MCF 10A (cell line): Measurements from ENCODE around the gene TTLL5. TPM values are rescaled to one million over a fixed set of nuclear protein-coding genes. Genes with fewer than 3 reads are reported as not detected.

Experiments
- BruUV-seq: library from RNA; stranded (reverse); fragments of 400-500 nt; replicated peaks from 2 replicates; lab custom pipeline; 2021; lab: Mats Ljungman, UMichigan
- CTCF ChIA-PET: fragments of 300-600 bp; sonication (Branson Sonifier 250); formaldehyde crosslinking; extraction: SDS; loops from one replicate; lab custom pipeline; 2021; ENCODE audit warnings: antibody characterized with exemption, inconsistent platforms; lab: Yijun Ruan, JAX
- POLR2A ChIA-PET: fragments of 300-600, 350-650 bp; sonication (Branson Sonifier 250); formaldehyde crosslinking; extraction: SDS; loops from one replicate; lab custom pipeline; 2020; ENCODE audit warnings: antibody characterized with exemption, inconsistent platforms; lab: Yijun Ruan, JAX
- DNase-seq: peaks from one replicate; pipeline ENCODE4 v3.0.0-alpha.2; 2018; ENCODE audit not compliant: unreplicated experiment
- H3K27ac Mint-ChIP-seq: one replicate; pipeline ENCODE4 v1.8.0; 2022; ENCODE audit warnings: mild to moderate bottlenecking, low read depth, mixed read lengths; ENCODE audit not compliant: unreplicated experiment
- H3K27me3 Mint-ChIP-seq: one replicate; pipeline ENCODE4 v1.8.0; 2022; ENCODE audit warnings: mixed read lengths; ENCODE audit not compliant: insufficient read depth, unreplicated experiment
- H3K36me3 Mint-ChIP-seq: one replicate; pipeline ENCODE4 v1.8.0; 2022; ENCODE audit warnings: mild to moderate bottlenecking, moderate library complexity, mixed read lengths; ENCODE audit not compliant: insufficient read depth, unreplicated experiment
- H3K4me1 Mint-ChIP-seq: one replicate; pipeline ENCODE4 v1.8.0; 2022; ENCODE audit warnings: mixed read lengths; ENCODE audit not compliant: insufficient read depth, unreplicated experiment
- H3K4me3 Mint-ChIP-seq: one replicate; pipeline ENCODE4 v1.8.0; 2022; ENCODE audit warnings: mild to moderate bottlenecking, moderate library complexity, mixed read lengths; ENCODE audit not compliant: unreplicated experiment
- H3K9me3 Mint-ChIP-seq: one replicate; pipeline ENCODE4 v1.8.0; 2022; ENCODE audit warnings: mixed read lengths; ENCODE audit not compliant: unreplicated experiment
- intact Hi-C: fragments of 100-400 bp; cut with micrococcal nuclease; formaldehyde crosslinking; loops from 2 replicates; pipeline ENCODE4 v1.14.1; 2022
- total RNA-seq: library from RNA; stranded (reverse); gene quantifications from 2 replicates; pipeline ENCODE4 v1.2.3, GENCODE V29; 2022
- TF ChIP-seq, protein P1 (sequence below): fragments of 200-600 bp; IDR thresholded peaks from one replicate; pipeline ENCODE4 v1.8.0; 2022; ENCODE audit warnings: antibody characterized with exemption, mild to moderate bottlenecking; ENCODE audit not compliant: unreplicated experiment

TTLL5 gene
- total RNA-seq, 1 experiment from 2014 or later = 31.7 TPM

DNA sequence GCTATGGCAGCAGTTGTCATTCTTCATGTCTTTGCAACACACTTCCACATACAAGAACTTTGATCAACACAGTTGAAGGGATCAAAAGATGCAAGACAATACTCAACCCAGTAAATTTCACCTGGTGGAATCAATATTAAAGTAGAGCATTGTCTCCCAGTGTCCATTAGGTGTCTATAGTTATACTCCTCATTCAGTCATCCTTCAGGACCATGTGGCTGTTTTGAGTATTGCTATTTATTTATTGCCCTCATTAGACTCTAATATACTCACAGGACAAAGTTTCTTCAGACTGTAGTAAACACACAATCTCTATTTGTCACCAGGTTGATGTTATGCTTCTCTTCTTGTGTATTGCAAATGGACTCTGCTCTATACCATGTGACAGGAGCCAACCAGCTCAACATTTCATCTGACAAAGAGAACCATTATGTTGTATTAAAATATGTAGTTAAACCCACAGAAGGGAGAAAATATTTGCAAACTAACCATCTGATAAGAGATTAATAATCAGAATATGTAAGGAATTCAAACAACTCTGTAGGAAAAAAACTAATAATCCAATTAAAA lies 174.2 kb downstream of the TTLL5 start:
- H3K4me3 Mint-ChIP-seq = no peak overlapping the region
- H3K36me3 Mint-ChIP-seq = peaks cover 7% of the 10 kb centered on the region
- DNase-seq = no peak
- intact Hi-C loops = no loop called here
- no peaks in the 10 kb centered on the region for H3K27me3 Mint-ChIP-seq
- TF ChIP-seq, protein P1, sequence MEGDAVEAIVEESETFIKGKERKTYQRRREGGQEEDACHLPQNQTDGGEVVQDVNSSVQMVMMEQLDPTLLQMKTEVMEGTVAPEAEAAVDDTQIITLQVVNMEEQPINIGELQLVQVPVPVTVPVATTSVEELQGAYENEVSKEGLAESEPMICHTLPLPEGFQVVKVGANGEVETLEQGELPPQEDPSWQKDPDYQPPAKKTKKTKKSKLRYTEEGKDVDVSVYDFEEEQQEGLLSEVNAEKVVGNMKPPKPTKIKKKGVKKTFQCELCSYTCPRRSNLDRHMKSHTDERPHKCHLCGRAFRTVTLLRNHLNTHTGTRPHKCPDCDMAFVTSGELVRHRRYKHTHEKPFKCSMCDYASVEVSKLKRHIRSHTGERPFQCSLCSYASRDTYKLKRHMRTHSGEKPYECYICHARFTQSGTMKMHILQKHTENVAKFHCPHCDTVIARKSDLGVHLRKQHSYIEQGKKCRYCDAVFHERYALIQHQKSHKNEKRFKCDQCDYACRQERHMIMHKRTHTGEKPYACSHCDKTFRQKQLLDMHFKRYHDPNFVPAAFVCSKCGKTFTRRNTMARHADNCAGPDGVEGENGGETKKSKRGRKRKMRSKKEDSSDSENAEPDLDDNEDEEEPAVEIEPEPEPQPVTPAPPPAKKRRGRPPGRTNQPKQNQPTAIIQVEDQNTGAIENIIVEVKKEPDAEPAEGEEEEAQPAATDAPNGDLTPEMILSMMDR = no peak
- CTCF ChIA-PET = interaction anchor here (0.9 kb wide), 1 partner anchor 72 kb away, joined by 3 read pairs; no protein-coding TSS in a partner anchor
- H3K9me3 Mint-ChIP-seq = no peaks in the 10 kb centered on the region
- no TSS peak for BruUV-seq
- POLR2A ChIA-PET = no interaction called here
- H3K27ac Mint-ChIP-seq = no peak overlapping the region
- H3K4me1 Mint-ChIP-seq = peaks cover 28% of the 10 kb centered on the region

DNA sequence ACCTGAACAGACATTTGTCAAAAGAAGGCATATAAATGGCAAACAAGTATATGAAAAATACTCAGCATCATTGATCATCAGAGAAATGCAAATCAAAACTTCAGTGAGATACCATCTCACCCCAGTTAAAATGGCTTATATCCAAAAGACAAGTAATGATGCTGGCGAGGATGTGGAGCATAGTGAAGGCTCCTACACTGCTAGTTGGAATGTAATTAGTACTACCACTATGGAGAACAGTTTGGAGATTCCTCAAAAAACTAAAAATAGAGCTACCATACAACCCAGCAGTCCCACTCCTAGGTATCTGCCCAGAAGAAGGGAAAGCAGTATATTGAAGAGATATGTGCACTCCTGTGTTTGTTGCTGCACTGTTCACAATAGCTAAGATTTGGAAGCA lies 174.7 kb downstream of the TTLL5 start:
- no peak for DNase-seq
- Mint-ChIP-seq H3K27ac (no peak overlapping the region), H3K4me3 (no peak overlapping the region), H3K9me3 (no peaks in the 10 kb centered on the region), H3K27me3 (no peaks in the 10 kb centered on the region), H3K36me3 (peaks cover 7% of the 10 kb centered on the region), H3K4me1 (peaks cover 28% of the 10 kb centered on the region)
- CTCF ChIA-PET = no interaction called here
- TF ChIP-seq, protein P1 = no peak
- intact Hi-C loops = no loop called here
- POLR2A ChIA-PET = interaction anchor here (0.6 kb wide), 1 partner anchor 20 kb away, joined by 3 read pairs; no protein-coding TSS in a partner anchor
- BruUV-seq = no TSS peak

DNA sequence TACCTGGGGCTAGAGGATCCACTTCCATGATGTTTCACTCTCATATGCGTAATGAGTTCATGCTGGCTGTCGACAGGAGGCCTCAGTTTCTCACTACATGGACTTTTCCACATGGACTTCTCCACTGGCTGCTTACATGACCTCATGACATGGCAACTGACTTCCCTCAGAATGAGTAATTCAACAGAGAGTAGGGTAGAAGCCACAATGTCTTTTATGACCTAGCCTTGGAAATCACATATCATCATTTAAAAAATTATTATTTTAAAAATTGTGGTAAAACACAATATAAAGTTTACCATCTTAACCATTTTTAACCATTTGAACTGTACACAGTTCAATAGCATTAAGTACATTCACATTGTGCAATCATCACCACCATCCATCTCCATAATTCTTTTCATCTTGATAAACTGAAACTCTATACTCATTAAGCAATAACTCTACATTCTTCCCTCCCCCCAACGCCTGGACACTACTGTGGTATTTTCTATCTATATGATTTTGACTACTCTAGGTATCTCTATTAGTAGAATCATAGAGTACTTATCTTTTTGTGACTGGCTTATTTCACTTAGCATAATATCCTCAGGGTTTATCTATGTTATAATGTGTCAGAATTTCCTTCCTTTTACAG lies 176.2 kb downstream of the TTLL5 start:
- Mint-ChIP-seq H3K27ac (no peak overlapping the region), H3K27me3 (no peaks in the 10 kb centered on the region), H3K4me3 (no peak overlapping the region), H3K4me1 (peaks cover 16% of the 10 kb centered on the region), H3K36me3 (peaks cover 7% of the 10 kb centered on the region), H3K9me3 (no peaks in the 10 kb centered on the region)
- TF ChIP-seq, protein P1 = no peak
- intact Hi-C loops = no loop called here
- ChIA-PET CTCF (no interaction called here), POLR2A (no interaction called here)
- no TSS peak for BruUV-seq
- DNase-seq = peak; percentile 8

DNA sequence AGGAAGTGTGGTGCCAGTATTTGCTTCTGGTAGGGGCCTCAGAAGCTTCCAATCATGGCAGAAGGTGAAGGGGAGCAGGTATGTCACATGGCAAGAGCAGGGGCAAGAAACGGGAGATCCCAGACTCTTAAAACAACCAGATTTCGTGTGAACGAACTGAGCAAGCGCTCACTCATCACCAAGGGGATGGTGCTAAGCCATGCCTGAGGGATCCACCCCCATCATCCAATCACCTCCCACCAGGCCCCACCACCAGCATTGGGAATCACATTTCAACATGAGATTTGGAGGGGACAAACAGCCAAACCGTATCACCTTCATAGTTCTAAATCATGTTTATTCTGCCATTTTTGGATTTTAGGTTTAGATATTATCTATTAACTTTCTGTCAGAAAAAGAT lies 179.9 kb downstream of the TTLL5 start:
- intact Hi-C loops = no loop called here
- TF ChIP-seq, protein P1 = no peak
- no peak for DNase-seq
- ChIA-PET POLR2A (no interaction called here), CTCF (no interaction called here)
- Mint-ChIP-seq H3K9me3 (no peaks in the 10 kb centered on the region), H3K27ac (no peak overlapping the region), H3K4me3 (no peak overlapping the region), H3K4me1 (peaks cover 13% of the 10 kb centered on the region), H3K27me3 (no peaks in the 10 kb centered on the region), H3K36me3 (no peaks in the 10 kb centered on the region)
- no TSS peak for BruUV-seq
